Left lung (tissue), 10 donors: ENCODE results near the gene KIAA1210. TPM values are rescaled to one million over a fixed set of nuclear protein-coding genes. Genes with fewer than 3 reads are reported as not detected.
A peak's percentile ranks its signal among the peaks of the same experiment; 100 is the strongest.
"Not testable (repeated sequence)": the region's sequence is repeated elsewhere in the genome, so short reads cannot be mapped to it uniquely, and the experiment has no call there.

ENCODE experiments used
- ATAC-seq: fragments of 200-7000 bp; cut with Tn5 transposase; one replicate; pipeline ENCODE4 v1.9.1; 2020; ENCODE audit warnings: moderate library complexity
- DNase-seq, 4 donors: peaks; one replicate each; pipeline ENCODE4 v3.0.0-alpha.2; 2013 to 2020
- H3K27ac ChIP-seq, 2 donors: fragments of 200-600 bp; sonication (generic) in 1 of 2; one replicate each; pipeline versions ENCODE4 v1.5.0 to v1.8.0; 2020 to 2021
- H3K27me3 ChIP-seq, 2 donors: fragments of 200-600 bp; sonication (generic) in 1 of 2; one replicate each; pipeline versions ENCODE4 v1.5.0 to v1.8.0; 2020 to 2021
- H3K36me3 ChIP-seq, 2 donors: fragments of 200-600 bp; sonication (generic) in 1 of 2; one replicate each; pipeline versions ENCODE4 v1.5.0 to v1.8.0; 2020 to 2021
- H3K4me1 ChIP-seq, 2 donors: fragments of 200-600 bp; one replicate each; pipeline ENCODE4 v1.8.0; 2021
- H3K4me3 ChIP-seq, 2 donors: fragments of 200-600 bp; sonication (generic) in 1 of 2; one replicate each; pipeline versions ENCODE4 v1.5.0 to v1.8.0; 2020 to 2021; ENCODE audit warnings: mild to moderate bottlenecking in 1 of 2
- H3K9me3 ChIP-seq, 2 donors: fragments of 200-600 bp; sonication (generic) in 1 of 2; one replicate each; pipeline versions ENCODE4 v1.5.0 to v1.8.0; 2020 to 2021
- CTCF ChIP-seq, 2 donors: fragments of 200-600 bp; sonication (generic) in 1 of 2; IDR thresholded peaks; one replicate each; pipeline versions ENCODE4 v1.5.0 to v1.8.0; 2021; ENCODE audit warnings: antibody characterized with exemption in 2 of 2
- intact Hi-C, 2 donors: fragments of 100-400 bp; cut with DNase I; formaldehyde crosslinking; loops; one replicate each; pipeline versions ENCODE4 v1.11.2 to v1.14.2; 2022
- polyA plus RNA-seq, 6 donors: library from polyadenylated mRNA; unstranded; fragments of 120-200 nt; gene quantifications; one replicate each; pipeline ENCODE4 v1.2.1, GENCODE V29; 2013; ENCODE audit not compliant: insufficient read length in 6 of 6
- total RNA-seq, 2 donors: library from RNA; stranded (reverse); fragmentation: NEBNext Ultra II Directional; extraction: Animal tissue kit (Norgen Biotek cat#: 25700); gene quantifications; one replicate each; pipeline ENCODE4 v1.2.1, GENCODE V29; 2021
- donor health status: DM: no; HTN: yes; CAD: no.
- donor health status: DM: no; HTN: no; CAD: no.

The KIAA1210 gene
- total and polyA plus RNA-seq, 8 donors: 0.06 to 1.8 (median 0.92) TPM; not detected in 1

GRCh38 chrX:119030990-119031389 is 96.6 kb downstream of the KIAA1210 start:
- H3K9me3 ChIP-seq: no peaks in the 10 kb centered on the region
- H3K36me3 ChIP-seq: no peaks in the 10 kb centered on the region
- H3K27me3 ChIP-seq: no peaks in the 10 kb centered on the region
- no peaks in the 10 kb centered on the region for H3K4me1 ChIP-seq
- ATAC-seq (no peak), DNase-seq (no peak)
- no peak overlapping the region for H3K4me3 ChIP-seq
- no peak for TF ChIP-seq CTCF (IDR thresholded peaks at IDR 0.05)
- intact Hi-C loops: no loop called here
- H3K27ac ChIP-seq: no peak overlapping the region

- H3K36me3 ChIP-seq, H3K27me3 ChIP-seq, H3K9me3 ChIP-seq, H3K27ac ChIP-seq, DNase-seq, H3K4me3 ChIP-seq, ATAC-seq, H3K4me1 ChIP-seq, intact Hi-C loops: not testable (repeated sequence)
These were observed 98.0 kb downstream of the KIAA1210 start for GRCh38 chrX:119029656-119030055.

GRCh38 chrX:119028733-119029330 is 98.8 kb downstream of the KIAA1210 start:
- no peak overlapping the region for H3K27ac ChIP-seq
- H3K36me3 ChIP-seq: no peaks in the 10 kb centered on the region
- H3K4me1 ChIP-seq: no peaks in the 10 kb centered on the region
- ATAC-seq (peak; percentile 27), DNase-seq (no peak)
- TF ChIP-seq CTCF (IDR thresholded peaks at IDR 0.05): no peak
- H3K27me3 ChIP-seq: no peaks in the 10 kb centered on the region
- intact Hi-C loops: no loop called here
- no peaks in the 10 kb centered on the region for H3K9me3 ChIP-seq
- no peak overlapping the region for H3K4me3 ChIP-seq

Other genes starting within 250 kb of the KIAA1210 start
- 10 to 100 TPM; 14.4 to 23.0 TPM for gene LONRF3, start 153.2 kb downstream of the KIAA1210 start, total RNA-seq
- 1 to 10 TPM; 3.0 to 4.3 (median 3.4) TPM for gene LONRF3, start 153.2 kb downstream of the KIAA1210 start, polyA plus RNA-seq
- not detected for gene CT47C1, start 54.8 kb downstream of the KIAA1210 start, total RNA-seq
- not detected for gene CT47C1, start 54.8 kb downstream of the KIAA1210 start, polyA plus RNA-seq
- gene PGRMC1, start 108.5 kb upstream of the KIAA1210 start, total RNA-seq: 10 to 100 TPM; 91.9 to 96.6 TPM
- 100 to 1,000 TPM; 136 to 158 (median 145) TPM for gene PGRMC1, start 108.5 kb upstream of the KIAA1210 start, polyA plus RNA-seq